Measurements from ENCODE around the gene ANKS4B. TPM values are rescaled to one million over a fixed set of nuclear protein-coding genes. Genes with fewer than 3 reads are reported as not detected.

Gene ANKS4B
- total RNA-seq, 2 donors from 2014 or later: 0.90 to 1.6 TPM

DNA sequence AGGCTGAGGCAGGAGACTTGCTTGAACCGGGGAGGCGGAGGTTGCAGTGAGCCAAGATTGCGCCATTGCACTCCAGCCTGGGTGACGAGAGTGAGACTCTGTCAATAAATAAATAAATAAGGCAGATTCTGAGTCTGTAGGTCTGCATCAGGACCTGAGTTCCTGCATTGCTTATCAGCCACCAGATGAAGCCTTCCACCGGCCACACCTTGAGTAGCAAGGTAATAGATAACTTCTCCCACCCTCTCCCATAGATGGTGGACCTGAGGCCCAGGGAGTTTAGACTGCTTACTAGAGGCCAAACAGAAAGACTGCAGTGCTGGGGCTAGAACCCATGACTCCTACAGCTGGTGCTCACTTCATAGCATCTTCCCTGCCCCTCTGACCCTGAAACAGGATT, 44.2 kb upstream of the ANKS4B start:
- TF ChIP-seq, protein P1, sequence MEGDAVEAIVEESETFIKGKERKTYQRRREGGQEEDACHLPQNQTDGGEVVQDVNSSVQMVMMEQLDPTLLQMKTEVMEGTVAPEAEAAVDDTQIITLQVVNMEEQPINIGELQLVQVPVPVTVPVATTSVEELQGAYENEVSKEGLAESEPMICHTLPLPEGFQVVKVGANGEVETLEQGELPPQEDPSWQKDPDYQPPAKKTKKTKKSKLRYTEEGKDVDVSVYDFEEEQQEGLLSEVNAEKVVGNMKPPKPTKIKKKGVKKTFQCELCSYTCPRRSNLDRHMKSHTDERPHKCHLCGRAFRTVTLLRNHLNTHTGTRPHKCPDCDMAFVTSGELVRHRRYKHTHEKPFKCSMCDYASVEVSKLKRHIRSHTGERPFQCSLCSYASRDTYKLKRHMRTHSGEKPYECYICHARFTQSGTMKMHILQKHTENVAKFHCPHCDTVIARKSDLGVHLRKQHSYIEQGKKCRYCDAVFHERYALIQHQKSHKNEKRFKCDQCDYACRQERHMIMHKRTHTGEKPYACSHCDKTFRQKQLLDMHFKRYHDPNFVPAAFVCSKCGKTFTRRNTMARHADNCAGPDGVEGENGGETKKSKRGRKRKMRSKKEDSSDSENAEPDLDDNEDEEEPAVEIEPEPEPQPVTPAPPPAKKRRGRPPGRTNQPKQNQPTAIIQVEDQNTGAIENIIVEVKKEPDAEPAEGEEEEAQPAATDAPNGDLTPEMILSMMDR (conservative IDR thresholded peaks at IDR 0.05): no peak
- 94 to 100% methylated on average over 2 to 5 of the region's 5 CpGs for WGBS, 2 experiments (ENCODE audit: insufficient coverage in 1 of 2, insufficient read length in 1 of 2)
- peaks cover 27% of the 10 kb centered on the region for H3K27me3 Mint-ChIP-seq (ENCODE audit: insufficient read depth)

DNA sequence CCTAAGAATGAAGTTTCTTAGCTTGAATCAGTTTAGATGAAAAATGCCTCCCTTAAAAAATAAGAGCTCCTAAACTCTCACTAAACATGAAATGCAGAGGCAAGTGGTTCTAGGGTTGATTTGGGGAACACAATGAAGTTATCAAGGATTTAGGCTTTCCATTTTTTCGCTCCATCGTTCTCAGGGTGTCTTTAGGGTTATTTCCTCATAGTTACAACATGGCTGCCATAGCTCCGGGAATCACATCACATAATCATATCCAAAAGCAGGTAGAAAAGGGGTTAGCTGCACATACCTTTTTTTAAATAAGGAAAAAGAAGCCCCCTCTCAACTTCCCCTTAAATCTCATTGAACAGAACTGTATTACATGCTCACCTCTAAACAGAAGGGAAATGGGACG, 43.5 kb upstream of the ANKS4B start:
- Histone ChIP-seq H3K27me3 (ENCODE audit: control insufficient read depth, insufficient read depth, low read length, poor library complexity, severe bottlenecking) (peaks cover 9% of the 10 kb centered on the region), H3K4me3 (ENCODE audit: low read length) (no peak overlapping the region), H3K9ac (ENCODE audit: extremely low read depth, low read length, poor library complexity, severe bottlenecking) (no peak overlapping the region), H3K9me3 (ENCODE audit: control insufficient read depth, low read length) (peaks cover 11% of the 10 kb centered on the region), H3K27ac (ENCODE audit: low read depth, low read length) (no peak overlapping the region), H3K36me3 (ENCODE audit: control insufficient read depth, insufficient read depth, low read length) (no peaks in the 10 kb centered on the region), H3K4me1 (ENCODE audit: control insufficient read depth, insufficient read depth, low read length) (no peaks in the 10 kb centered on the region)
- peaks cover 32% of the 10 kb centered on the region for H3K27me3 Mint-ChIP-seq (ENCODE audit: insufficient read depth)
- 93 to 100% methylated on average over 1 to 4 of the region's 4 CpGs for WGBS, 2 experiments (ENCODE audit: insufficient coverage in 1 of 2, insufficient read length in 1 of 2)
- no peaks in the 10 kb centered on the region for H3K4me1 Mint-ChIP-seq
- H3K9me3 Mint-ChIP-seq: peaks cover 11% of the 10 kb centered on the region
- H3K4me3 Mint-ChIP-seq: no peak overlapping the region
- no peak overlapping the region for H3K27ac Mint-ChIP-seq
- DNase-seq: no peak
- TF ChIP-seq, protein P1 (conservative IDR thresholded peaks at IDR 0.05): no peak
- H3K36me3 Mint-ChIP-seq (ENCODE audit: low read depth): no peaks in the 10 kb centered on the region

More for the DNA sequence above, 44.2 kb upstream of the ANKS4B start:
- Mint-ChIP-seq H3K27ac (no peak overlapping the region), H3K4me3 (no peak overlapping the region), H3K4me1 (no peaks in the 10 kb centered on the region), H3K9me3 (peaks cover 11% of the 10 kb centered on the region), H3K36me3 (ENCODE audit: low read depth) (no peaks in the 10 kb centered on the region)
- Histone ChIP-seq H3K9me3 (ENCODE audit: control insufficient read depth, low read length) (peaks cover 11% of the 10 kb centered on the region), H3K9ac (ENCODE audit: extremely low read depth, low read length, poor library complexity, severe bottlenecking) (no peak overlapping the region), H3K36me3 (ENCODE audit: control insufficient read depth, insufficient read depth, low read length) (no peaks in the 10 kb centered on the region), H3K27me3 (ENCODE audit: control insufficient read depth, insufficient read depth, low read length, poor library complexity, severe bottlenecking) (peaks cover 2% of the 10 kb centered on the region), H3K27ac (ENCODE audit: low read depth, low read length) (no peak overlapping the region), H3K4me3 (ENCODE audit: low read length) (no peak overlapping the region), H3K4me1 (ENCODE audit: control insufficient read depth, insufficient read depth, low read length) (no peaks in the 10 kb centered on the region)
- no peak for DNase-seq

GRCh38 chr16:21190599-21190998, 42.9 kb upstream of the ANKS4B start:
- no peaks in the 10 kb centered on the region for H3K4me1 ChIP-seq (ENCODE audit: control insufficient read depth, insufficient read depth, low read length)
- no peak overlapping the region for H3K27ac ChIP-seq (ENCODE audit: low read depth, low read length)
- peaks cover 11% of the 10 kb centered on the region for H3K9me3 ChIP-seq (ENCODE audit: control insufficient read depth, low read length)
- no peak overlapping the region for H3K4me3 ChIP-seq (ENCODE audit: low read length)
- H3K9ac ChIP-seq (ENCODE audit: extremely low read depth, low read length, poor library complexity, severe bottlenecking): no peak overlapping the region
- H3K27me3 ChIP-seq (ENCODE audit: control insufficient read depth, insufficient read depth, low read length, poor library complexity, severe bottlenecking): peaks cover 9% of the 10 kb centered on the region
- TF ChIP-seq, protein P1 (conservative IDR thresholded peaks at IDR 0.05): no peak
- no peaks in the 10 kb centered on the region for H3K36me3 Mint-ChIP-seq (ENCODE audit: low read depth)
- DNase-seq: no peak
- no peaks in the 10 kb centered on the region for H3K36me3 ChIP-seq (ENCODE audit: control insufficient read depth, insufficient read depth, low read length)
- H3K27ac Mint-ChIP-seq: no peak overlapping the region
- peaks cover 11% of the 10 kb centered on the region for H3K9me3 Mint-ChIP-seq
- no peaks in the 10 kb centered on the region for H3K4me1 Mint-ChIP-seq
- H3K27me3 Mint-ChIP-seq (ENCODE audit: insufficient read depth): peaks cover 33% of the 10 kb centered on the region
- no peak overlapping the region for H3K4me3 Mint-ChIP-seq
